Measurements from ENCODE around the gene SND1.

Gene SND1

DNA sequence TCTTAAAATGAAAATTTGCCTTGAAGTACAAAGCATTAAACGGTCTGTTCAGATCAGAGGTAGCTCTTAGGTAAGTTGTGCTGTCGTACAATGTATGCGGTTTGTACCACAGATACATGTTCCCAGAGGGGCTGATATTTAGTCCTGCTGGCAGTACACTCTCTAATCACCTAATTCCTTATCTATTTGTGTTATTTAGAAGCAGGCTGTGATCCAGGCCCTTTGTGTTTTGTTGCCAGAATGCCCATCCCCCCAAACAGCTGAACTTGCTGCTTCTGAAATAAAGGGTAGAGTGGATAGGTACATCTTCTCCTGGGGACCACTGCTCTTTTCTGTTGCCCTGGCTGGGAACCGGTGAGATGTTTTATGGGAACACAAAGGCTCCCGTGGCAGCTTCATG, 84.5 kb downstream of the SND1 start:
- no peak for DNase-seq

DNA sequence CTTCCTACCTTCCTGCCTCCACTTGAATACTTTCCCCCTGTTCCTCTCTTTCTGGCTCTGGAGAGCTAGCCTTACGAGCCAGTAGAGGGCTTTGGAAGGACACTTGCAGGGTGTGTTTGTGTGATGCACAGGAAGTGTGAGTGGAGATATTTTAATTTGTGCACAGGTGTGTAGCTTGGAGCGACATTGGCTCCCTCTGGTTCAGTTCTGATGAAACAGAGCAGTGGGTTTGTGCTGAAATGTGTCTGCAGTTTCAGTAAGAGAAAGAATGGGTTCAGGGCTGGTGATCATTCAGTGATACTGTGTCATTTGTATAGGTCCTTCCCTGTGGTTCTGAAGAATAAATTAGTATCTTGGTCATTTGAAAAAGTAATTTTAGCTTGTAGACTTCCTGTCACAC, 86.9 kb downstream of the SND1 start:
- no peak for DNase-seq

DNA sequence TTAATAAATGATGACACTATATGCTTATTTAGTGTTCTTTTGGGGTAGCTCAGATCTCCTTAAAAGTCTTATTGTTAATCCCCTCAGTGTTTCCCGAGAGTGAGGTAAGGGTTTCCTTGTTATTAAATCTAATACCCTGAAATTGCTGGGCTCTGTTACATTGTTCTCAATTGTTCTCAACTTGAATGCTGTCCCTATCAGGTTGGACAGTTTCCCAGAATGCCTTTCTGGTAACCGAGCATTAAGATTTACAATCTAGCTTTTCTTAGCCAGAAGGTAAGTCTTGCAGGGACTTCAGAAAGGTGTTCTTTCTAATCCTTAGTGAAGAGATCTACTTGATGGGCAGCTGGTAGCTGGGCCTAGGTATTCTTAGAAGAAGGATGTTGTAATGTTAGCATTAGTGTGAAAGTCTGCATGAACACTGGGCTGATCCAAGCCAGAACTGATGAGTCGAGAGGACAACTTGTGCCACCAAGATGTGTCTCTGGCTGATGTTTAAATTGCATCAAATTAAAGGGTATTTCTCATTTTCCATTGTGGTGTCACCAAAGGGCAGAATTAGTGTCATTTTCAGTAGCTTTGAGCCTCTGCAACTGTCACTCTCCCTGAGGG, 89.9 kb downstream of the SND1 start:
- DNase-seq: no peak

DNA sequence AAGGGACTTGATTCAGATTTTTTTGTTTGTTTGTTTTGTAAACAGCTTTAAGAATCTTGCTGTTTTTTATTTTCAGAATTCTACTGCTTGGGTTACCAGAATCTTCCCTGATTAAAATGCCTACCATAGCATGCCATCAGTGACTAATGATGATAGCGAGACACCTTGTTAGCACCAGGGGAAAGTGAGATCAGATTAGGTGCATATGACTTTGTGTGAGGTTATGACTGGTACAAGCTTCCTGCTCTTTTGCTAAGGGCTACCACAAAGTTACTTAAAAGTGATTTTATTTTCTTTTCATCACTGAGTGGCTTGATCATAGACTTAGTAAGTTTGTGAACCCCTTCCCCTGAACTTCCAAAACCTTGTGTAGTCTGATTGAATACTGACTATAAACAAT, 93.5 kb downstream of the SND1 start:
- no peak for DNase-seq

DNA sequence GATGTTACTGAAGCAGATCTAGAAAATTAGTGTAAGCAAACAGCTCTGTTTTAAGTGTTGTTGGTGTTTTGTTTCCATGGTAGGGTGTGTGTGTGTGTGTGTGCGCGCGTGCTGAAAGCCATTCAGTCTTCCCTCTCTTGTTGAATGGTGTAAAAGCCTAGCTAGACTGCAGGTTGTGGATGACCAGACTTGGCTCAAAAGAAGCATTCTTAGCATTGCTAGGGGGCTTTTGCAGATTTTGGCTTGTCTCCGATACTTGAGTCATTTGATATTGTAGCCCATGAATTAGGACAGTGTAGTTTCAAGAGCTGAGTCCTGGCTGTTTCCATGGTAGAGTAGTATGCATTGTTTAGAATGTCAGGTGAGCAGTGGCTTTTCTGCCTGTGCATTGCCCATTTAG, 99.1 kb downstream of the SND1 start:
- no peak for DNase-seq

DNA sequence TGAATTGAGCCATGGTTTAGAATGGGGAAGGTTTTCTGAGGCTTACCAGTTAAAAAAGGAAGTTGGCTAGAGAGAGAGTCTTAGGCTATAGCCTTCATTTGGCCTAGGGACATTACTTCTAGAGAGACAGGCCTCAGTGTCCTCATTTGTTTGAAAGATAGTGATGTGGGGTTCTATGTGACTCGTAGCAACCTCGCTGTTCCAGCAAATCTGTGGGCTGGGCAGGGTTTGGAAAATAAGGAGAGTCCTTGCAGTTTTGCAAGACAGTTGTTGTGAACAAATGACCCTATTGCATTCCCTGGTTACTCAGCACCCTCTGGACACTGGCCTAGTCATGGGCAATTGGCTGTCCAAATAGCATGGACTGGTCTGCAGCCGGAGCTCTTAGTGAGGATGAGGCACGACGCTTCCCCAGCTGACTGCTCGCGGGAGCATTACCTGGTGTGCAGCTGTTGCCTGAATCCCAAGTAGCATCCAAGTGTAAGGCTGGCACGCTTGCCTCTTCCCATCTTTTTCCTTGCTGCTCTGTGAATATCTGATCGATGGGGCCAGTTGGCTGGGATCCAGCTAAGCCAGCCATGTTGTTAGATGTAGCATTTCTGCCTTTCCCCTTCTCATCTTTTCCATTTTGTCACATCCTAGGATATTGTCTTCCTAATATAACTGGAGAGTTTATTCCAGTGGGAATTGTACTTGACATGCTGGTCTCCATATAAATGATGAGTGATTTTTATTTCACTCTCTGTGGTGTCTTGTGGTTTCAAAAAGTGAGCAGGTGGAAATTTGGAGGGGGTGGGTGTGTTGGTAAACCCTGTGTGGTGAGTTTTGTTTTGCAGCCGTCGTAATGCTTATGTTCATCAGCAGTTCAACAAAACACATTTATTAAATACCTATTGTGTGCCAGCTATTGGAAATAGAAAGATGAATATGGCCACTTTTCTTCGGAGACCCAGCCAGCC, 99.8 kb downstream of the SND1 start:
- DNase-seq: no peak

DNA sequence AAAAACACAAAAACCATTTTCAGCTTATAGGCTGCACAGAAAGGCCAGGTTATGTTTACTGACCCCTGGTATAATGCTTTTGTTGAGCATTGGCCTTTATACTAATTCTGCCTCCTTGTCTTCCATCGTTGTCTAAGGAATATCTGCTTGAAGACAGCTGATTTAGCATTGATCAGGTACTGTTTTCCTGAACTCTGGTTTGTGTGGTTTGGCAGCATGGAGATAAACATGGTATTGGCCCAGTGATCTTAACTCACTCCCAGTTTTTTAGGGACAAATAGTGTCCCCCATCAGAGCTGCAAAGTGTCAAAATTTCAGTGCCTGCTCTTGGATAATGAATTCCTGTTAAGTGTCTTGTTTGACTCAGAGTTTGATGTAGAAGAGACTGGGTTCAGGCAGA, 100.8 kb downstream of the SND1 start:
- DNase-seq: no peak

DNA sequence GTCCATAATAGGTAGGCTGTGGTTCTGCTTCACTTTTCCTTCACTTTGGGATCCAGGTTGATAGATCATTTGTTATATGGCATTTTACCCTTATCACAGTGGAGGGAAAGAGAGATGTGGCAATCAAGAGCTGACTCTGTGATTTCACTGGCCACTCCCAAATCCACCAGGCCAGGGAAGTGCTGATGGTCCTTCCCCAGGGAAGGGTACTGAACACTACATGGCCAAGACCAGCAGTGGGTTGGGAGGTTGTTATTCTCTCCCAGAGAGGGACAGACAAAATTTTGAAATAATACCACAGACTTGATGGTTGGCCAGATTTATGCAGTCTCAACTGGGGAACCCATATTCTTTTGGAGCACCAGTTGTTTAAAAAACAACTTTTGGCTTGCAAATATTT, 102.5 kb downstream of the SND1 start:
- DNase-seq: no peak

DNA sequence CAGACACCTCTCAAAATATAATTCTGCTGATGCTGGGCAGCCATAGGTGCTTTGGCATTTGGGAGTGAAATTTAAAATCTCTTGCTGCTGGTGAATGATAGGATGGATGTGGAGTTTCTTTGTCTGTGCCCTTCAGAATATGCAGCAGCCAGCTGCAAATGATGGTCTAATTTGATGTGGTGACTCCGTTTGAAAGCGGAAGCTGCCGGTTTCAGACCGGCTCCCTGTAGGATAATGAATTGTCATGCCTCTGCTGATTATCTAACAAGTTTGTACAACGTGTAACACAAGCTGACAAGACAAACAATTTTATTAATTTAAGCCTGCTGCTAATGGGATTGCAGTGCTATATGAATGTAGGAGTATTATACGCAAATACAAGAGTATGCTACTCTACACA, 103.5 kb downstream of the SND1 start:
- DNase-seq: no peak

DNA sequence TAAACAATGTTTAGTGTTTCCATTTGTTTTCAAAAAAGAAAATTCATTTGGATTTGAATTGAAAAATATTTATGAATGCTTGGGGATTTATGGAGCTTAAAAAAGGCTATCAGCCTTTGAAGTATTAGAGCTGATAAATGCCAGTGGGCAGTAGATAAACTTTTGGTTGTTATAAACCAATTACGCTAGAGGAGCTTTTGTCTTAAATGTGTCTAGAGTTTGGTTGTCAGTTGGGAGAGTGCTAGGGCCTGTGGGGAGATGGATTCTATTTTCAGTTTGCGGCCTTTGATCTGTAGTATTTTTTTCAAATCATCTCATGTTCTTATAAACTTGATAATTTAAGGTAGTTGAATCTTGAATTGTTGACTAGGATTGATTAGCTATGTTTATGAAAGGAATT, 104.0 kb downstream of the SND1 start:
- DNase-seq: no peak

DNA sequence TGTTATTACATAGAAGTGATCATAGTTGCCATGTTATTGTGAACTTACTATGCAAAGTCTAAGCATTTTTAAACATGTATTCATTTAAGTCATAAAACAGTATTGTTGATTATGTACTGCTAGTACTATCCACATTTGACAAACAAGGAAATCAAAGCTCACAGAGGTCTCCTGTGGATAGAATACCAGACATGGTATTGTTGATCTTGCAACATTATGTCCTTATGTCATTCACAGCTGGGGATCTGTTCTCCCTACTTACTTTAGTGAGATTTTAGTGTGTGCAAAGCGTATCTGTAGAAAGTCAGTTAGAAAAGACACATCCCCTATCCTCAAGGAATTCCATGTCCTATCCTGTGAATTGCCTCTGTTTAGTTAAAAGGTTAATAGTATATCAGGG, 106.1 kb downstream of the SND1 start:
- DNase-seq: no peak

DNA sequence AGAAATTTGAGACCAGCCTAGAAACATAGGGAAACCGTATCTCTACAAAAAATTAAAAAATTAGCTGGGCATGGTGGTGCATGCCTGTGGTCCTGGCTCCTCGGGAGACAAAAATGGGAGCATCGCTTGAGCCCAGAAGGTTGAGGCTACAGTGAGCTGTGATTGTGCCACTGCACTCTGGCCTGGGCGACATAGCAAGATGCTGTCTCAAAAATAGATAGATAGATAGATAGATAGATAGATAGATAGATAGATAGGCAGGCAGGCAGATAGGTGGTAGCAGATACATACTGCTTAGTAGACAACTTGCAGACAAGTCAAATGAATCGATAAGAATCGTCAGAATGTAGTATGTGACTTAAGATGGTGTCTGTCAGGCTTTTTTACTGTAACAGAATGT, 106.9 kb downstream of the SND1 start:
- no peak for DNase-seq

DNA sequence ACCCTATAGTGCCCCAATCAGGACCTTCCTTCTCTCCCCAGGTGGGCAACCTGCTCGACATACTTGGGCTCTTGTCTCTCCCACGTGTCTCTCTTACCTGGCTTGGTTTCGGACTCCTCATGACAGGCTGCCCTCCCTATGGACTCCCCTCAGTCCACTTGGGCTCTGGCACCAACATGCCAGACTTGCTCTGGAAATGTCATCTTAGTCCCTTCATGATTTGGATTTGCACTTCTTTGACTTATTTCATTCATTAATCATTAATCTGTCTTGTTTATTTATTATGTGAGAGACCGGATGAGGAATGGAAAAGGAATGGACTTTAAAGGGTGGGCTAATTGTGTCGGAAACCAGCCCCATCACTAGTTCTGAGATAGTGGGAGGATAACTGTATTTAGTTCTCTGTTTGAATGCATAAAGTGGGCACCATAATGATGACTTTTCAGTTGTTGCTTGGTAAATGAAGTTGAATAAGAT, 108.0 kb downstream of the SND1 start:
- no peak for DNase-seq

DNA sequence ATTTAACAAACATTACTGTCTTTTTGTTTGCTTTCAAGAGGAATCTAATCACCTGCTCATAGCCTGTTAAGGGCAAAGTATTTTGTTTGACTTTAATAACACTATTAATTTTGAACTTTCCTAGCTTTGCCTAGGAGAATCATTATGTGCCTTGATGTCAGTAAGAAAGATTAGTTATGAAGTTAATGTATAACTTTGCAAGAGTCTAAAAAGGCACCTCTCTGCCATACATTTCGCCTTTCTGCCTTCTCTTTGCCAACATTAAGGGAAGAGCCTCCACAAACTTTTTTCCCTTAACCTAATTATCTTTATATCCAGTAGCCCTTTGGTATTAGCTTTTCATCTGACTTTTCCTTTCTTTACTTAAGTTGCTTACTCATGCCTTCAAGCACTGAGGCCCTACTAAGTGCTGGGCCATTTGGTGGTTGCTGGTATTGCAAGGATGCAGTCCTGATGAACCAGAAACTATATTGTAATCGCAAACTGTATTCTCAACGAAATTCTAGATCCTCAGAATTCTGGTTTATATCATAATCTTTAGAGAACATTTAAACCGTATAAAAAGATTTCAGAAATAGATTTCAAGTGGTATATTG, 108.5 kb downstream of the SND1 start:
- no peak for DNase-seq

DNA sequence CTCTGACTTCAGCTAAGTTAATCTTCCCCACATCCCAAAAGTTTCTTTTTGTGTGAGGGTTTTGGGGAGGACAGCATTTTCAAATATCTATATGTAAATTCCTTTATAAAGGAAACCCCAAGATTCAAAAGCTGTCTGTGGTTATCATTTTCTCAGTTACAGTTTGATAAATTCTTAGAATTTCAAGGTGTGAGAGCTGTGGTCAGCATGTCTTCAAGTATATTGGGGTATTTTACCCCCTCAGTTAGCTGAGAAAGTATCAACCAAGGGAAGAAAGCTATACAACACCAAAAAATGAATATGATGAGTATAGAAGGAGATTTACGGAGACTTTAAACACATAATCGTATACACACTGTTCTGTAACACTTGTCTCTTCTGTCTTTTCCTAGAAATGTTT, 109.2 kb downstream of the SND1 start:
- DNase-seq: no peak

DNA sequence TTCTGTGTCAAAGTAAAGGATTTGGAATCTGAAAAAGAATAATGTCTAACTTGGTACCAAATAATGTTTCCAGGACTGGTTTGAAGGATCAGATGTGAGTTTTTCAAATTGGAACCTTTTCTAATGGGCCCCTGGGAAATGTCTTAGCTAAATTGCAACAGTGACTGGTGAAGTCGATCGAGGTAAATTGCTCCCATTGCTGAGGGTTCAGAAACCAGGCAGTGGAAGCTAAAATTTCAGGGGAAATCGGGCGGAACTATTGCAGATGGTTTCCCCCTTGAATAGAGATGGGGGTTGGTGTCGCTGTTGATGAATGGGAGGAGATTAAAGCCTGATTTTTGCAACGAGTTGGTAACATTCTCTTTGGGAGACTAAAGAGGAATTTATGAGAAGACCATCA, 112.7 kb downstream of the SND1 start:
- DNase-seq: no peak

DNA sequence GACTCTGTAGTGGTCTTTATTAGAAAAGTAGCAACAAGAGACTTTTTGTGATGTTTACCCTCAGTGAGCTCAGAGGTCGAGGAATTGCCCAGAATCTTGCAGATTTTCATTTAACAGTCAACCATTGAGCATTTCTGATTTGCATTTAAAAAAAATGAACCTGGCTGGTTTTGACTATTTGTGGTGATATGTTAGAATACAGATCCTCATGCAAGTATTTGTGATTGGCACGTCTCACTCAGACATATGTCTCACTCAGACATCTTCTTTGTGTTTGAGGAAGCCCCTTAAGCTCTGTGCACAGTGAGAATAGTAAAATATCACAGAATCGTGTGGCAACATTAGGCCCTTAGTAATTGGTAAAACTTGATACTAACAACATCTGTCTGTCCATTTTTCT, 113.2 kb downstream of the SND1 start:
- DNase-seq: no peak

DNA sequence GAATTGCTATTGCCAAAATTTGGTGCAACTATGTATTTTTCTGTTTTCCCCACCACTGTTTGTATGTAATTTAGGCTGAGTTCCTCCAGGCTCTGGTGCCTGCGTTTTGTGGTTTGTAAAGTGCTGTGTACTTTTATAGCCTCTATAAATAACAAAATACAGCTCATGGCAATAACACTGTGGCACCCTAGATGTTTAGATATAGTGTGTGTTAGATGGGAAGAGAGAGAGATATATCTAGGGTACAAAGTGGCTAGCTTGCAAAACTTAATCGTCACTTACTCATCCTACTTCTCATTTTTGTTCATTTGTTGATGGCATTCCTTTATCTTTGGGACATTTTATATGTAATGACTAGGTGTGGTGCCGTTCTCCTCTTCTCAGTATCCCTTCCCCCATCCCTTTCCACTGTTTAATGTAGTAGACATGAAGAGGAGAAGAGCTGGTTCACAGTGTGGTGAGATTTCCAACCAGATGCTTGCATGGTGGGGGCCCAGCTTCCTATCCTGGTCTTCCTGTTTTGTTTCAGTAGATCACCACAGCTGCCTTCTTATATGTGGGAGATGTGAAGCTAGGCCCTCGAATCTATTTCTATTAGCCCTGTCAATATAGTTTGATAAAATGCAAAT, 115.0 kb downstream of the SND1 start:
- DNase-seq: no peak

DNA sequence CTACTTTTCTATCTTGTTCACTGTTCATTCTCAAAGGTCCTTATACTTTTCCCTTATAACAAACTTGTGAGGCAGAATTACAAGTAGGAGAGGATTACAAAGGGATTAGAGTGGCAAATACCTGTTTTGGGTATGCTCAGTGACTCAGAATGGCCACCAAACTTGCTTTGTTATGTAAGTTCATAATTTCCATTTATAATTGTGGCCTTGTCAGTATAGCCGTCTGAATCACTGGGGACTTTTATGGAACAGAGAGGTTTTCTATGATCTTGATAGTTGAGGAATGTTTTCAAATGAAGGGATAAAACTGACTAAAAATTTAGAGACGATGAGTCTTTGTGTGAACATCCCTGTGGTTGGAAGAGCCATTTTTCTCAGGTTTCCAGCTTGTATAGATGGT, 116.2 kb downstream of the SND1 start:
- no peak for DNase-seq

DNA sequence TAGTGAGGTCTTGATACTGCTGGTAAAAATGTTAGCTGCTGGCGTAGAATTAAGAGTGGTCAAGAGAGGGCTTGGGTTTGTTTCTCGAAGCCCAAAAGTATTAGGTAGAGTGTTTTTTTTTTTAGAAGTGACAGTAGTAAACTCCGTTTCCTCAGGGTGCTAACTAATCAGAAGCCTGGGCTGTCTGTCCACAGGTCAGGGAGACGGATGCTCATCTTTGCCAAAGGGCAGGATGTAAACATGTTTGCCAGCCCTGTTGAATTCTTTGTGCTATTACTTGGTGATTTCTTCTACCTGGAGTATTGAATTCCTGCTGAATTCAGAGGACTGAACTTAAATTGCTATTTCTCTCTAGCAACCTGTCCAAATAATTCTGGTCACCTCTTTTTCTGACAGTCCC, 117.1 kb downstream of the SND1 start:
- DNase-seq: no peak

DNA sequence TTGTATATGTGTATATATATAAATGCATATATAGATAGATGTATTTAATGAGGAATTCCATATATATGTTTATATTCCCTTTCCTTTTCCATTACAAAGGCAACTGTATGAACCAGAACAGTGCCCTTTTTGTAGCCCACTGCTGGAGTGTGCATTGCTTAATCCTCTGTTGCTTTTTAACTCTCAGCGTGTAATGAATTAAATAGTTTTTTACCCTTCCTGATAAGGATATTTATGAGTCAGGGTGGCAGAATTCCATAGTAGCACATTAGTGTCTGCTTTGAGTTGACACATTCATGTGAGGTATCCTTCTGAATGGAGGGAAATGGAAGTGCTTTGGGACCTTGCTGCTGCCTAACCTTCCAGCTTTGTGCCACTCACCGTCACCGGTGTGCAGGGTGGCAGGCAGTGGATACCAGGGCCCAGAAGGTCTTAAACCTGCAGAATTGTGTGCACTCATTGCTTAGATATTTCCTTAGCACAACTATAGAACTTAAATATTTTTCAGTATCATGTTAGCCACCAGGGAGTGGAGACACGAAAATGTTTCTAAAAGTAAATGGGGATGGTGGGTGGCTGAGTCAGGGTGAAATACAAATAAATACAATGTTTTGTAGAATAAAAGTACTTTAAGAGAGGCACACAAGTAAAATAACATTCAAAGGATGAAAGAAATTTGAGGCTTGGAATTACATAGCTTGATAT, 117.9 kb downstream of the SND1 start:
- no peak for DNase-seq

DNA sequence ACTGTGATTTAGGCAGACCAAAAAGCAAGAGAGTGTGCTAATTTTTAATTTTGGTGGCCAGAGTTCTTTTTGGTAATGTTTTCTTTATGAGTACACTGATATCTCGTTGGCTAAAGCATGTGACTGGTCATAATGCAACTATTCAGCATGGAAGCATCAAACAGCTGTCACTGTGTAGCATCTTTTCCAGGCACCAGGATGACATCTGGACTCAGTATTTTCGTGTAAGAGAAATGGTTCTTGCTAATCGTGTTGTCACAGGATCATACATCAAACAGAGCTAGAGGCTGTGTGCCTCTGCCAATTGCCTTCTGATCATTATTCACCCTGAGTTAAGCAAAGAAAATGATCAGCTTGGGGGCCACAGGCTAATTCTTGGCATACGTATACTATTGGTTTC, 118.9 kb downstream of the SND1 start:
- no peak for DNase-seq

DNA sequence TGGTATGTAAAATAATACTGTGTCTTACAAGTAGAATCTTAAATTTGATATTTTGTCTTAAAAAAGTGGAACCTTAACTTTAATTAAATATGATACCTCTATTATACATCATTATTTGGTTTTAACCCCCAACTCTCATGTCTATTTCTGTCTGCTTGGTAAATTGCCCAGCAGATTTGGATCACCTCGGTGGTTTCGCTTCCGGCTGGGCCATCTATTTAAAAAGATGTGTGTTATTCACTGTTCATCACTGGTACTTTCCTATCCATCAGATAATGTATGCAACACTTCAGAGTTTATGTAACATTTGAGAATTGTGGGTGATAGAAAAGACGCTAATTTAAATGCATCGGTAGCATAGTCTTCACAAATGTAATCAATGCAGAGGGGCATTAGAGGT, 119.7 kb downstream of the SND1 start:
- DNase-seq: no peak
